GM18508 (cell line): ENCODE data around the gene EDRF1.

ENCODE experiments used
- ATAC-seq: cut with Tn5 transposase; IDR thresholded peaks from one replicate; pipeline ENCODE4 v1.9.1; 2021; ENCODE audit warnings: moderate number of reproducible peaks; ENCODE audit not compliant: insufficient read depth, unreplicated experiment

The EDRF1 gene

DNA sequence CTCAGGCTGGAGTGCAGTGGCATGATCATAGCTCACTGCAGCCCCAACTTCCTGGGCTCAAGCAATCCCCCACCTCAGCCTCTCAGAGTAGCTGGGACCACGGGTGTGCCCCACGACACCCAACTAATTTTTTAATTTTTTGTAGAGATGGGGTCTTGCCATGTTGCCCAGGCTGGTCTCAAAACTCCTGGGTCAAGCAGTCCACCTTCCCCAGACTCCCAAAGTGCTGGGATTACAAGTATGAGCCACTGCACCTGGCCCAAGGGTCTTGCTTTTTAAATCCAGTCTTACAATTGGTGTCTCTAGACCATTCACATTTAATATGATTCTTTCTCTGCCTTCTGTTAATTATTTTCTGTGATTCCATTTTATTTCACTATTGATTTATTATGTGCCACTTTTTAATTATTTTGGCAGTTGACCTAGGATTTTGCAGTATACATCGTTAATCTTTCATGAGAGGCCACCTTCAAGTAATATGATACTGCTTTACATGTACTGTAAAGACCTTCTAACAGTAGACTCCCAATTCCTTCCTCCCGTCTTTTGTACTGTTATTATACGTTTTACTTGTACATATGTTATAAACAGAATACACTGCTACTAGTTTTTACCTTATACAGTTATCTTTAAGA, 37.5 kb downstream of the EDRF1 start:
- no peak for ATAC-seq

DNA sequence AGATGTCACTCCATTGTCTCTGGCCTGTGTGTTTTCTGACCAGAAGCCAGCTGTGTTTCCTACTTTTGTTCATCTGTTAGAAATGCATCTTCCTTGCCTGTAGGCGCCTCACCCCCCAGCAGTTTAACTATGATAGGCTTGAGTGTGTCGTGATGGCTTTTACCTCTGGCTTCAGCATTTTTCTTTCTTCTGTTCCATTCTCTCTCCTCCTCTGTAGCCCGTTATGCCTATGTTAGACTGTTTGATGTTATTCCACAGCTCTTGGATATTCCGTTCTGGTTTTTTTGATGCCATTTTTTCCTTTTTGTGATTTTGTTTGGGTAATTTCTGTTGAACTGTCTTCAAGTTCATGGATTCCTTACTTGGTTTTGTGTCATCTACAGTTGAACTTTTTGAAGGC, 38.2 kb downstream of the EDRF1 start:
- ATAC-seq = no peak

DNA sequence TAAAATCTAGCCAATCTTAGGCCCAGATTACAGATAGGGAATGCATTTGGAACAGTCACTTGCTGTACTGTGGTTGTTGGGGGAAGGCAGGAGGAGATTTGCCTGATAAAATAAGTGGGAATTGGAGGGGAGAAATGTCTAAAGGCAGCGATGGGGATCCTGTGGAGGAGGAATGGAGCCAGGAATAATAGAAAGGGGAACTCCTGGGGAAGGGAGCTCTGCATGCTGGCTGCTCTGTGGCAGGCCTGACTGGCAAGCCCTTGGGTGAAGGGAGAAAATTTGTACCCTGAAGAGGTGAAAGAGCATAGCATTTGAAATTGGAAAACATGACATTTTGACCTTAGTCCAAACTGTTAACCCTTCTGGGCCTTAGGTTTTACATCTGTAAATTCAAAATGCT, 42.5 kb downstream of the EDRF1 start:
- ATAC-seq = no peak

DNA sequence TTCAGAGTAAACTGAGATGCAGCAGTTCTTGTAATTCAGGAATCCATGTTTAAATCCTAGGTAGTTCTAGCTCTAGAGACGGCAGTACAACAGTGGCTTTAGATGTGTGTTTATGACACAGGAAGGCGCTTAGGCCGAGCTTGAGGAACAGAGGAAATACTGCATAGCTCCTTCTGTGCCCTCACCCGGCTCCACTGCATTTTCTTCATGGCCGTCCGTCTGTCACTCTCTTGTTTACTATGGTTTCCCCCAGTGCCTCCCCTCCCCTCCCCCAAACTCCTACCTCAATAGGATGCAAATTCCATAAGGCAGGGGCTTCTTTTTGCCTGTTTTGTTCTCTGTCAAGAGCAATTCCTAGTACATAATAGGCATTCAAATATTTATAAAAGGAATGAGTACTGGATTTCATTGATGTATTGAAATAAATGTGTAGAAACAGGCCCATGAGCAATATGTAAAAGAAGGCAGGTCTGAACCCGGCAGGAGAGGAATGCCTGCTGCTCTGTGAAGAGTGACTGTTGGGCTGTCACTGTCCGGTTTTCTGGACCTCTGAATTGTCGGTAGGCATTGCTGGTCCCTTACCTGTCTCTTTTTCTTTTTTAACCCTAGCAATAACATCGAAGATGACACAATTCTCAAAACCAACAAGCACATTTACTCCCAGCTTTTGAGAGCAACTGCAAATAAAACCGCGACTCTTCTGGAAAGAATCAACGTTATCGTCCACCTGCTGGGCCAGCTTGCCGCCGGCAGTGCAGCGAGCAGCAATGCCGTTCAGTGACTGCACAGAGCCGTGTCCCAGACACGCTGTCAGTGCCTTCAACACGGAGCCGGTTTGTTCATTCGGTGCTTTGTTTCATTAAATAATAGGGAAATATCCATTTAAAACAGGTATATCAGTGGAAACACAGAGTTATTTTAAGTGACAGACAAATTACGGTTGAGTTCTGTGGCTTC, 43.5 kb downstream of the EDRF1 start:
- no peak for ATAC-seq

DNA sequence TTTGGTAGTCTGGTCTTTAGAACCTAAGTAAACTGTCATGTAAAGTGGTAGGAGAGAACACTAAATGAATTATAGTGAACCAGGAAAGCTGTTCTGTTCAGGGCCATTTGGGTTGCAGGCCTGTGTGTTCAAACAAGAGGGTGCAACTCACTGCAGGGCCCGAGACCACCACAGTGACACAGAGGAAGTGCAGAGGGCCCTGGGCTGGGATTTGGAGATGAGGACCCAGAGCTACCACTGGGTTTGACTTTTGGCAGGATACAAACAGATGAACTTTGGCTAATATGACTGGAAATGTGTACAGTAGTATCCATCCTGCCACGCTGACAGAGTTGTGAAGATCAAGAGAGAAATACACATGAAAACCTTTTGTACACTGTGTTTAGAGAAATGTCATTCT, 46.3 kb downstream of the EDRF1 start:
- no peak for ATAC-seq

DNA sequence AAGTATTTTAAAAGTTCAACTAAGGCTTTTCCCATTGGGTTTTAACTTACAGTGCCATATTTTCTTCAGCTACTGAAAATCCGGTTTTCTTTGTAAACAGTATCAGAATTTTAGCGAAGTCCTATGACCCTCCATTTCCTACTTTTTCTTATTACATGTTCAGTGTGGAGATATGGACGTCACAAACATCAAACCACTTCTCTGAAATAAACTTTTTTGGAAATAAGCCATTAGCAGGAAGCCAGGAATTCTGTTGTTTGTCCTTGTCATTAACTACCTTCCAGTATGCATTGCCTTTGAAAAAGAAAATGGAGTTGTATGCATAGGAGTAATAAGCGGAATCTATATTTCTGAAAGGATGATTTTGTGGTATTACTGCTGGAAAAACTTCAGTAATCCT, 47.0 kb downstream of the EDRF1 start:
- ATAC-seq = no peak

DNA sequence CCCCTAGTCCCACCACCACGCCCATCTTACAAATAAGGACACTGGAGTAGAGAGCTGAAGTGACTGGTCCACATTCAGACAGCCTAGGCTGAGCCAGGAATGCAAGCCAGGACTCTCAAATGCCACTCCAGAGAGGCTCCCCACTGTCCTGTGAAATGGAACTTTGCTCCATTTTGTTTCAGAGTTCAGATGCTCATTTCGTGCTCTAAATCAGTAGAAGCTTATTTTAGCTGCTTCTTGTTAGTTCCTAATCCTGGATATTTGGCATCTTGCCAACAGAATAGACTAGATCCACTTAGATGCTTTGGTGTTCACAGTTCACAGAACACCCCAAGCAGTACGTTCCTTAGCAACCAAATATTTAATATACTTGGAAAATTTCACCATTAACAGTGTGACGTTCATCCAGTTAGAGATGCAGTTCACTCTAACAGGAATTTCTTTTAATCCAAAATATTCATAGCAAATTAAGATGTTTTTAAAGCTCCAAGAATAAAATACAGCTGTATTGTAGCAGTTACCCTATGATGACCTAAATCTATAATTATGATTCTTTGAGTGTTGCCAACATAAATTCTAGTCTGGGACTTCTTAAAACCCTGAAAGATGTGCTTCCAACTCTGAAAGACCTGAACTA, 48.8 kb downstream of the EDRF1 start:
- ATAC-seq = no peak

DNA sequence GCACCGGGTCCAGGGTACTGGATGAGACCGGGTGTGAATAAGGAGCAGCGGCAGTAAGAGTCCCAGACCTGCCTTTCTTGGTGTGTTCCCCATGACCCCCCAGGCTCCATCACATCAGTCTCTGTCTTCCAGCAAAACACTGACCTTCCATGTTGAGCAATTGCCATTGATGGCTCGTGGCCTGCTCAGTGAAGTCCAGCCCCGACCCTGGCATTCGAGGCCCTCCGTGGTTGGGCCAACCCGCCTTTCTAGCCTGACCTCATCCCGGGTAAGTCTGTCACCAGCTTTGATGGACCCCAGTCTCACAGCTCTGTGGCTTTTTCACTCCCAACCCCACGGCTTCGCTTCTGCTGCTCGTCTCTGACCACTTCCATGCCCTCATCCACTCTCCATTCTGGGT, 49.7 kb downstream of the EDRF1 start:
- ATAC-seq = no peak

DNA sequence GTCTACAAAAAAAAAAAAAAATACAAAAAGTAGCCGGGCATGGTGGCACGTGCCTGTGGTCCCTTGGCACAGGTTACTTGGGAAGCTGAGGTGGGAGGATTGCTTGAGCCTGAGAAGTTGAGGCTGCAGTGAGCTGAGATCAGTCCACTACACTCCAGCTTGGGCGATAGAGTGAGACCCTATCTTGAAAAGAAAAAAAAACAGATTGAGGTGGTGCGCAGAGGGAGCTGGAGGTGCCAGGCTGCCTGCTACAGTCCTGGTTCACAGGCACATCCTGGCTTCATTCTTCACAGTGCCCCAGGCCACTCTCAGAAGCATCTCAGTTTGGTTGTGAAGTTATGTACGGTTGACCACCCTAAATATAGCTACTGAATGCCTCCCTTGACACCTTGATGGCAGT, 51.3 kb downstream of the EDRF1 start:
- ATAC-seq = no peak

DNA sequence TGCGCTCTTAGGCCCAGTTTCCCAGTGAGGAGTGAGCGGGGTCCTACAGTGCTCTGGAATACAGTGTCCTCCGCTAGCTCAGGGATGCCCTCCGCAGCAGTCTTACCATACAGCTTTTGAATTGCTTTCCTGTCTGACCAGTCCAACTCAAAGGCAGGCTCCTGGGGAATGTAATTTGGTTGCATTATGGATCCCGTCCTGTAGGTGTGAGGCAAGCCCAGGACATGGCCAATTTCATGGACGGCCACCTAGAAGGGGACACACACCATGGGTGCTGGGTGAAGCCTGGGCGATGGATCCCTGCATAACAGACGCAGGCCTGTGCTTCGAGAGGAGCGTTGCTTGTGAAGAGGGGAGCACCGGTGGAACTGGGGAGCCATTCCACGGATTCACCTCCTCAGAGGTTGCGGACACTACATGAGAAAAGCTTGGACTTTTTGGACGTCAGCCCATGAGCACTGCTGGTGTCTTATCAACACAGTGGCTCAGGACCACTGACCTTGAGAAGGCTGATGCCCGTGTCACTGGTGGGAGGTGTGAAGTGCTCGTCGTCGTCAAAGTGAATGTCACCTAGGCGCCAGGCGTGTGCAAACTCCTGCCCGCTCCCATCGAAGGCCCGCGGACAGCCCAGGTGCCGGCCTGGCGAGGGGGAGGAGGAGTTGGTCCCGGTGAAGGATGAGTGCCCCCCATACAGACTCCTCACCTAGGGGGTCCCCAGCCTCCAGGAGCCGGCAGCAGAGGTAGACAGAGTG, 52.8 kb downstream of the EDRF1 start:
- ATAC-seq = no peak

DNA sequence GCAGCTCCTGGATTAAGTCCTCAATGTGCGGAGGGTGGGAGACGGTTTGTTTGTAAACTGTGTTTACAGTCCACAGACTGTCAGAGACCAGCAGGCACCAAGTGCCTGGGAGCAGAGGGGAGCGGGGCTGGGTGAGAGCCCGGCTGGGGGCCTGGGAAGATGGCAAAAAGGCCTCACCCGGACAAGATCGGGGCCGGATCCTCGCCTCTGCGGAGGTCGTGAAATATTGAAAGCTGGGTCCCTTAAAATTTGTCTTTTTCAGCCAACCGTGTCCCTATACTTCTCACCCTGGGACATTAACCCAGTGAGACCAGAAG, 53.3 kb downstream of the EDRF1 start:
- ATAC-seq = no peak

DNA sequence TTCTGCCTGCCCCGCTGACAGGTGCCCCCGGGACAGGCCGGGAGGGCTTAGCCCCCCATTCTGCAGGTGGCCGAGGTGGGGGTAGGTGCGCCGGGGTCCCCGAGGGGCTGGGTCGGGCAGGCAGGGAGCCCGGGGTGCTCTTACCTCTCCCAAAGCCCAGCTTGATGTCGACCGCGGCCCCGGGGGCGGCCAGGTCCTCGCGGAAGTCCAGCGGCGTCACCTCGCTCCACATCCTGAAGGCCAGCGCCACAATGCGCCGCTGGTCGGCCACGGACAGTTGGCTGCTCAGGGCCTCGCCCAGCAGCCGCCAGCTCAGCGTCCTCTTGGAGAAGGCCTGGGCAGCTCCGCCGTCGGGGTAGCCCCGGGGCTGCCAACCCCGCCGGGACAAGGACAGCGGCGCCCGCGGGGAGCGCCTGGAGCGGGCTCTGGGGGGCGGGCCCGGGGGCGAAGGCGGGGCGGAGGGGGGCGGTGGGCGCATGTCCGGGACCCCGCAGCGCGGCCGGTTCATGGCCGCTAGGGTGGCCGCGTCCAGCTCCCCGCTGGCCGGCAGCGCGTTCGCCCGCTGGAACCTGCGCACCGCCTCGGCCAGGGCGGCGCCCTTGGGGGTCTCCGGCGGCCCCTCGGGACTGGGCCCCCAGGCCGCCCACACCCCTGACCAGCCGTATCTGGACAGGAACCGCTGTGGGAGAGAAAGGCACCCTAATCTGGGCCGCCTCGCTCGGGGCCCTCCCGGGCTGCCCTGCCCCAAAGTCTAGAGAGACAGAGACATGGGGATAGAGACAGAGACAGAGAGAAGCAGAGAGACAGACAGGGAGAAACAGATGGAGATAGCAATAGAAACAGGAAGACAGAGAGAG, 54.4 kb downstream of the EDRF1 start:
- no peak for ATAC-seq

DNA sequence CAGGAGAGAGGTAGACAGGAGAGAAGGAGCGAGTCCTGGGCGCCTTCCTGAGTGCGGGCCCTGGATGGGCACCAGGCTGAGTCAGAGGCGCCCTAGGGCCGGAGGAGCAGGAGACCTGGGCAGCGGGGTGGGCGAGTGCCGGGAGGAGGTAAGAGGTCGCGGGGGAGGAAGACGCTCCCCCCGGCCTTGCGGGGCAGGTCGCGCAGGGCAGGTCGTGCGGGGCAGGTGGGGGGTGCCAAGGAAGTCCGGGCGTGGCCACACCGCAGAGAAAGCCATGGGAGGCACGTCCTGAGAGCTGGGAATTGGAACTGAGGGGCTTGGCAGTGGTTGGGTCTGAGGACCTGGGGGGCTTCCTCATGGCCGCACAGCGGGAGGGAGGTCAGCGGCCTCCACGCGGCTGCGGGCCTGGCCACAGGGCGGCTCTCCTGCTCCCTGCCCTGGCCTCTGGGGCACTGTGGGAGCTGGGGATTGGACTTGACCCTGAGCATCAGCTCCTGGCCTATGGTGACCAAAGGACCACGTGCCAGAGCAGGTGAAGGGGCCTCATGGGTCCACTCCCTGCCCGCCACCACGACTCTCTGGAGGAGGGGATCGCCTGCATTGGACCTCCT, 55.2 kb downstream of the EDRF1 start:
- ATAC-seq = no peak

DNA sequence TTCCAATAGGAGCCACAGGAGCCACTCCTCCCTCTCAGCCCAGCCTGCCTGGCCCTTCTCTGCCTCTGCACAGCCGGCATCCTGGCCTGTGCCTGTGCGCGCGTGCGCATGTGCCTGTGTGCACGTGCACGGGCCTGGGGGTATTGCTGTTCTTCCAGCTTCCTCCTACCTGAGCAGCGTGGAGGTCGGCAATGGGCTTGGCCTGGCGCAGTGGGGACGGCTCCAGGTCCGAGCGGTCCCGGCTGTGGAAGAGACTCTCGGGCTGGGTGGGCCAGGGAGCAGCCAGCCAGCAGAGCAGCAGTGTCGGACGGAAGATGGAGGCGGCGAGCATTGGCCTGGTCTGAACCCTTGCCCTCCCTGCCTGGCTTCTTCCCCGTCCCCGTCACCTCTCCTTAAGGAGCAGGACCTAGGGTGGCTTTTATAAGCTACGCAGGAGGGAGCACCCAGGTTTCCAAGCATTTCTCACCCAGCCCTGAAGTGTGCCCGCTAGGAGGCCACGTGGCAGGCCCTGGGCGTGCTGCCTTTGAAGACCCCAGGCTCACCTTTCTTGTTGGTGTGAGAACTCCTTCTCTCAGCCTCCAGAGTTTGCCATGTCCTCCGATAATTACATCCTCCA, 56.1 kb downstream of the EDRF1 start, which contains the start of gene MMP21:
MMP21 (minus strand) TSS at position 331 of the 616 bp plus-strand sequence; CDS start at position 331, 0 bp downstream.
- no peak for ATAC-seq

DNA sequence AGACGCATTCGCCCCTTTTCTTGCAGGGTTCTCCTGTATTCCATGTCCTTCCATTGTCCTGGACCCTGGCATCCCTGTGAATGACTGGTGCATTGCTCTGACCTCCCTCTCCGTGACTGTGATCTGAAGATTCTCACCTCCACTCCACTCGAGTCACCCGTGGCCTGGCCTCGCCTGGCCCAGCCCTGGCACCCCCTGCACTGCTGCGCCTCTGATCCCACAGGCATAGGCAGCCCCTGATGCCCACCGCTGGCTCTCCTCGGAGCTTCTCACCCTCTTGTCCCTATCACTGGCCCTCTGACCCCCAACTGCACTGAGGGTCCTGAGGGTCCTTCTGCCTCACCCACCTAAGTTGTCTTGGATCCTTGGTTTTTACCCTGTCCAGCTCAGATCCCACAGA, 58.3 kb downstream of the EDRF1 start:
- ATAC-seq = no peak

DNA sequence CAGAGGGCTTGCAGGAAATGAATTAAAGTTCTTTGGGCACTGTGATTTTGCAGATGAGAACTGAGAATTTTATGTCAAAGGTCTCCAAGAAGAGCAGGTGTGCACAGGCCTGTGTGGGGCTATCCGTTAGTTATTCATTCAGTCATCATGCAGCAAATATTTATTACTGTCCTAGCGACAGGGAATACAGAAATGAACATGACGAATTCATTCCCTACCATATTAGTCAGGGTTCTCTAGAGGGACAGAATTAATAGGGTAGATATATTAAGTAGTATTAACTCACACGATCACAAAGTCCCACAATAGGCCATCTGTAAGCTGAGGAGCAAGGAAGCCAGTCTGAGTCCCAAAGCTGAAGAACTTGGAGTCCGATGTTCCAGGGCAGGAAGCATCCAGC, 59.0 kb downstream of the EDRF1 start:
- no peak for ATAC-seq

DNA sequence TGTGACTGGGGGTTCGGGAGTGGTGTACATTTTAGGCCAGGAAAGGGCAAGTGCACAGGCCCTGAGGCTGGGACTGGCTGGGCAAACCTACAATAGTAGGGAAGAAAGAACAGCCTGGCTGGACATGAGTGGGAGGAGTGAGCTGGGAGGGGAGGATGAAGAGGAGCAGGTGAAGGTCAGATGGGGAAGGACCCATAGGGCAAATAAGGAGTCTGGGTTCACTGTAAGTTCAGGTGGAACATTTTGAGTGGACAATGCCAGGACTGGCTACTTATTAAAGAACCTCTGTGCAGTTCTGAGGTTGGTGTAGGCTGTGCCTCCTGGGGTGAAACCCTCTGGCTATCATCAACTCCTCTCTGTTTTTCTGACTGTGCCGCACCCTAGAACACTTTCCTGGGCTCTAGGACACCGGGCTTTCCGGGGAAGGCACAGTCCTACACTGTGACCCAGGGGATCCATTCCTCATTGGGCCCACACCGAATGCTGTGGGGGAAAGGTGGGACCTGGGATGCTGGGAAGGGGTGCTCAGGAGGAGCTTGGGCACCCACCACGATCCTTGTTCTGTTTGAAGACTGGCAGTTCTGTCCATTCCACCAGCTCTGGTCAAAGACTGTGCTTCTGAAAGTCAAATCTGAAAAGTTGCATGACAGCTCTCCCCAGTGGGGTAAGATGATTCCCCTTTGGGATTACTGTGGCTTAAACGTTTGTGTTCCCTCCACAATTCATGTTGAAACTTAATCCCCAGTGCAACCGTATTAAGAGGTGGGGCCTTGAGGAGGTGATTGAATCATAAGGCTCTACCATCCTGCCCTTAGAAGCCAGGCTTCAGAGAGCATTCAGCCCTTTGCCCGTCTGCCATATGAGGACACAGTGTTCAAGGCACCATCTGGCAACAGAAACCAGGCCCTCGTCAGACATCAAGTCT, 60.2 kb downstream of the EDRF1 start:
- ATAC-seq = no peak

DNA sequence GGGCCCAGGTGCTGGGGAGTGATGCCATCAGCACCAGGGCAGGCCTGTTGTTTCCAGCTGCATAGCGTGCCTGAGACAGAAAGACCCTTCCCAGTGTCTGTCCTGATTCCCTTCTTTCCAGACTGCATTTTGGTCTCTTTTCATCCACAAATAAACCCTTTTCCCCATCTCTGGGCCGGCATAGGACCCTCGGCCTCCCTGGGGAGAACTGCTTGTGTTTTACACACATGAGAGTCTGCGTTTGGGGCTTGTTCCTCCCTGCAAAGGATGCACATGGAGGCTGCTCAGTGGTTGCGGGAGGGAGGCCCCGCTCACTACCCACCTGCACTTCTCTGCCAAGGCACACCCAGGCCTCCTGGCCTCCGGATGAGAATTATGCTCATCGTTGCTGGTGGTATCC, 61.9 kb downstream of the EDRF1 start:
- no peak for ATAC-seq
